GM19025 (cell line): ENCODE measurements around the gene ADARB2.
A peak's percentile ranks its signal among the peaks of the same experiment; 100 is the strongest.
"Not testable (repeated sequence)": the region's sequence is repeated elsewhere in the genome, so short reads cannot be mapped to it uniquely, and the experiment has no call there.

Experiments
- ATAC-seq: cut with Tn5 transposase; IDR thresholded peaks from one replicate; pipeline ENCODE4 v1.9.1; 2021; ENCODE audit warnings: mild to moderate bottlenecking, low read depth, moderate library complexity; ENCODE audit not compliant: unreplicated experiment

ADARB2 gene

DNA sequence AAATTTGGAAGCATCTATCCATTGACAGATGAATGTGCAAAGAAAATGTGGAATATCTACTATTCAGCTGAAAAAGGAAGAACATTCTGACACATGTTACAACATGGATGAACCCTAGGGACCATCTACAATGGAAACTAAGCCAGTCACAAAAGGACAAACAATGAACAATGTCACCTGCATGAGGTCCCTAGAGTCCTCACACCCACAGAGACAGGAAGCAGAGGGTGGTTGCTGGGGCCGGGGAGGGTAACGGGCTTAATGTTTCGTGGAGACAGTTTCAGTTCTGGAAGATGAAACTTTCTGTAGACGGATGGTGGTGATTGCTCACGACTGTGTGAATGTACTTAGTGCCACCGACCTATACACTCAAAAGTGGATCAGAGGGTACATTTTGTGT, 282.9 kb downstream of the ADARB2 start:
- peak; percentile 95 for ATAC-seq

DNA sequence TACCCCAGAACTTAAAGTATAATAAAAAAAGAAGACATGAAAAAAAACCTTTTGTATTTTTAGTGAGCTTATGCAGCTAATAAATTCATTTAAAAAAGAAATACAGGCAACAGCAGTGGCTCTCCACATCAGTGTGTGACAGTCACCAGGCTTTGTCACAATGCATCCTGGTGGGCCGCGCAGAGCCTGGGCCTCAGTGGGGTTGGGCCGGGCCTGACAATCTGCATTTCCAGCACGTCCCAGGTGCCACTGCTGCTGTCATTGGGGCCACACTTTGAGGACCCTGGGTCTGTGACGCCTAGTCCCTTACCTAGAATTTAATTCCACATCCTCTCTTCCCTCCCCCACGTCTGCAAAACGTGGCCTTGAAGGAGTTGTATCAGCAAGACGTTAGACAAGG, 284.5 kb downstream of the ADARB2 start:
- ATAC-seq, result no peak

DNA sequence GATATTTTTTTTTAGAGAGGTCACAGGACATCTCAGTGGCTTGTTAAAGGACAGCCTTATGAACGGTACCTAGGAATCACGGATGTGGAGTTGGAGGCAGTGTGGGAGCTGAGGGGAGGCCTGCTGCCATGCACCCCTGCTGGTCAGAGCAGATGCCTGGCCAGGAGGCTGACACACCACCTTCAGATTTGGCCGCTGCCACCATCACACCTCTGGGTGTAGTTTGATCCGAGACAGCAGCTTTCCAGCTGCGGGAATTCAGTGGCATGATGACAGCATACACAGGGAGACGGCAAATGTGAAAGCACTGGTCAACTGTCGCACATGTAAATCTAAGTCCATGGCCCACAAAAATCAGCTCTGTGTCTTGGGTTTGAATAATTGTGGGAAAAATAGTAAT, 285.4 kb downstream of the ADARB2 start:
- no peak for ATAC-seq

DNA sequence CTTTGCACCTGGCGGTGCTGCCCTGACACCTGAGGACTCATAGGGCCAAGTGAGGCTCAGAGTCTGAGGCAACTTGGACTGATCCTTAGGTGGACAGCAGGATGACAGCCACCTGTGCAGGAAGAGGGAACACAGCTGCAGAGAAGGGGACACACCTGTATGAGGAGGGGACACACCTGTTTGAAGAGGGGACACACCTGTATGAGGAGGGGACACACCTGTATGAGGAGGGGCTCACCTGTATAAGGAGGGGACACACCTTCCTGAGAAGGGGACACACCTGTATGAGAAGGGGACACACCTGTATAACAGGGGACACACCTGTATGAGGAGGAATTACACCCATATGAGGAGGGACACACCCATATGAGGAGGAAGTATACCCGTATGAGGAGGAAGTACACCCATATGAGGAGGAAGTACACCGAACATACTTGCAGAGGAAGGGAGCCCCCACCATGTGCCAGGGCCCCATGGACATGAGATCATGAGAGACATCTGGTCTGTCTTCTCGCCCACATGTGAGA, 285.9 kb downstream of the ADARB2 start:
- no peak for ATAC-seq

DNA sequence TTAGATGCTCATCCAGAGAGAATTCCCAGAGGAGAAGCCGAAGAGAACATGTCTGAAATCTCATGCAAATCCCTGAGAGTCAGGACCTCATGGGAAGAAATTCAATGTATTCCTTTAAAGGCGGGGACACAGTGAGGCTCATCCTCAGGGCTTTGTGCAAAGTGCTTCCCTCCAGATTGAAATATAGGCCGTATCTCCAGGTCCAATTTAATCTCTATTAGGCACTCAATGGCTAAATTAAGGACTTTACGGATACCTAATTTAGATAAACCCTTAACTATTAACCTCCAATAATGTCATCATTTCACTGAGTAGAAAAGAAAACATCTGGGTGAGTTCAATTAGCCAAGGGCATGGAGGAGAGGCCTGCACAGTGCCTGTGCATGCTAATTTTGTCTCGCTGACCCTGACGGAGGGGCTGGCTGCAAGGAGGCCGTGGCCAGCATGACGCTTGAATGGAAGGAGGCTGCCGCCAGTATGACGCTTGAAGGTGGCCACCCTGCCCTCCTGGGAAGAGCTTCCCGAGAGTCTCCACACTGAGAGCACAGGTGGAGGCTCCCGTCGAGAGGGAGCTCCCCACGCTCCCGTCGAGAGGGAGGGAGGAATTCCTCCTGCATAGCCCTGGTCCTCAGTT, 287.6 kb downstream of the ADARB2 start:
- no peak for ATAC-seq

DNA sequence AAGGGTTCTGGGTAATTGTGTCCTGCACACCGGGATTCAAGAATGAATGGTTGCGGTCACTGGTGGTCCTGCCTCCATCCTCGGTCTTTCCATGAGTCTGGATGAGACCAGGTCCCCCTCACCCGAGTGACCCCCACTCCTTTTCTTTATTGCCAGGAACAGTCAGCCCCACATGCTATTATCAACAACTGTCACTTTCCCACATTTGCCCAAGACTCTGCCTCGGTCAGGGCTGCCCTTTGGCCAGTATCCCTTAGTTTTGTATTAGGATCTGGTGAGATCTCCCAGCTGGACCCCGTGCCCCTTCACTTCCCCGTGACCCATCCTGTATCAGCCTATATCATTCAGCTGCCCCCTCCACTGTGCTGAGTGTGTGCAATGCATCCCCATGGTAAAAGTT, 288.3 kb downstream of the ADARB2 start:
- no peak for ATAC-seq

DNA sequence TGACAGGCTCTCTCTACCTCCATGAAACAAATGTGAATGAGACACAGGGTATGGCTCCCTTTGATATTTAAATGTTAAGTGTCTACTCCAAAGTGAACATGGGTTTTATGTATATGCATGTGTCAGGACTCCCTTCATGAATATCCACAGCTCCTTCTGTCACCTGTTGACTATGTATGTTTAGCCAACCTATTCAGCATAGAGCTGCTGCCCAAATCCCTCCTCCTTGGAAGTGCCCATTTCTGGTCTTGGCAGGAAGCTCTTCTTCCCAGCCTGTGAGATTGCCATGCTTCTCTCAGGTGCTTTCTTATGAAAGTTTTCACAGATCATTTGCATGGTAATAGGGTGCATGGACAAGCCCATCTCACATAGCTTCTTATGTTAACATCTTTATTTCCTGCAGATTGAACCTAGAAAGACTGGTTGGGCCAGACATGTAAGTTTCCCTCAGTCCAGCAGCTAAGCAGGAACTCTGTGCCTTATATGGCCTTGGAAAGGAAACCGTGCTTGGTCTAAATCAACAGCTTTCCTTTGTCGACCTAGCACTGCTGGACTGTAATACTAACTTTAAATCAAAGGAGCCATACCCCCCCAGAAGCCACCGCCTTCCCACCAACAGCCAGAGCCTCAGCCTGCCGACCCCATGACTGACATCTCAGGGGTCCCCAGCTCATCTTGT, 288.9 kb downstream of the ADARB2 start:
- no peak for ATAC-seq

DNA sequence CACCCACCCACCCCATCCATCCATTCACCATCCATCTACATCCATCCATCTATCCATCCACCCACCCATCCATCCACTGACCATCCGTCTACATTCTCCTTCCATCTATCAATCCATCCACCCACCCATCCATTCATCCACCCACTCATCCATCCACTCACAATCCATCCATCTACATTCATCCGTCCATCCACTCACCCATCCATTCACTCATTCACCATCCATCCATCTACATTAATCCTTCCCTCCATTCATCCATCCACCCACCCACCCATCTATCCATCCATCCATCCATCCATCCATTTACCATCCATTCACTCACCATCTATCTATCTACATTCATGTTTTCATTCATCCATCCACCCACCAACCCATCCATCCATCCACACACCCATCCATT, 292.5 kb downstream of the ADARB2 start:
- ATAC-seq, result no peak

DNA sequence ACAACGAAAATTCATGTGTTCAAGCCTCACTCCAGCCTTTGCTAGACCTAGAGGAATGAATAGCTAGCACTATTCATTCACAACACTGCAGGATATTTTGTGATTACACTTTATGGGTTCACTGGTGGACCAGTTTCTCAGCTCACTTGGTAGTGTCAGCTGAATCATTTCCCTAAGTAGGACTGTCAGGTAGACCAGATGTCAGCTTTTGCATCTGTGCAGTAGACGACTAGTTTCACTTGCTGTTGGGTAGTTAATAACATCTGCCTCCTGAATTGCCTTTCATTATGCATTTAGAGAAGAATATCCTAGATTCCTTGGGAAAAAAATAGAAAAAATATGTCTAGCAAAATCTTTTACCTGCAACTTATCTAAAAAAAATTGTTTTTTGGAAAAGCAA, 296.4 kb downstream of the ADARB2 start:
- no peak for ATAC-seq

DNA sequence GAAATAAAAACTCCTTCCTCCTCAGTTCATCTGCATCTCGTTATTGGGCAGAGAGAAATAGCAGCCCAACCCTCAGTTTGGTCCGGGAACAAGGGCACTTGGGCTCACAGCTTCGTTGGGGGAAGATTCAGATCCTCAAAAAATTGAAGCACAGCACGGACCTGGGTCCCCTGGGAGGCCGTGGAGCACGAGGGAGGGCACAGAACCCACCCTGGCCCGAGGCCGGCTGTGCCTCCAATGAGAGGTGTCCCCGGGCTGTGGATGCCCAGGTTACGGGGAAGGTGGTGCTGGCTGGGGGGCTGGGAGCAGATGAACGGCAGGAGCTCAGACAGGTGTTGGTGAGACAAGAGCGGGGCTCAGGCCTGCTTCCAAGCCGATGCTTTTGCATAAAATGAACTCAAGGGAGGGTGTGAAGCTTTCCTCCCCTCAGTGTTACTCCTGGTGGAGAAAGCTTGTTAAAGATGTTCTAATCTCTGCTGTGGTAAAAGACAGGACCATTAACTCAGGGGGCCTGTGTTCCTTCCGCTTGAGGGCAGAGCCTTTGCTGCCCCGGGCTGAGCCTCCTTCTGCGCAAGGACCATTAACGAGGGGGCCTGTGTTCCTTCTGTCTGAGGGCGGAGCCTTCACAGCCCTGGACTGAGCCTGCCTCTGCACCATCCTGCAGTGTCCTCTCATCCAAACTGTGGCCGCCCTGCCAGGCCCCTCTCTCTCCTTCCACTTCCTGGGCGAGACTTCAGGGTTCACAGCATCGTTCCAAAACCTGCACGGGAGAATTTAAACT, 302.2 kb downstream of the ADARB2 start:
- no peak for ATAC-seq

DNA sequence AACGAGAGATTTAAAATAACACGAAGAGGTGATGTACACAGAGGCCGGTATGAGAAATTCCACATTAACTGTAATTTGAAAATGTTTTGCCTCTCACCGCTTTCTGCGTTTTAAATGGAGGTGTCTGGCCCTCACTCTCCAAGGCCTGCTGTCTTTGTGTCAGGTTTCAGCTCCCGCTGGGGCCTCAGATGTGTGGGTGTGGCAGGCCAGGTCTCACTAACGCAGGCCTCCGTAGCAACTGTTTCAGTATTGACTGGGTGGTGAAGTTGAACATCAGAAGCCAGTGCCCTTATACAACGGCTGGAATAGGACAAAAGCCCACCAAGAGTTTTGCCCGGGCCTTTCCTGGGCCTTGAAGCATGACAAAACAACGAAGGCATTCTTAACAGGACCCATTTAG, 303.1 kb downstream of the ADARB2 start:
- ATAC-seq, result no peak

DNA sequence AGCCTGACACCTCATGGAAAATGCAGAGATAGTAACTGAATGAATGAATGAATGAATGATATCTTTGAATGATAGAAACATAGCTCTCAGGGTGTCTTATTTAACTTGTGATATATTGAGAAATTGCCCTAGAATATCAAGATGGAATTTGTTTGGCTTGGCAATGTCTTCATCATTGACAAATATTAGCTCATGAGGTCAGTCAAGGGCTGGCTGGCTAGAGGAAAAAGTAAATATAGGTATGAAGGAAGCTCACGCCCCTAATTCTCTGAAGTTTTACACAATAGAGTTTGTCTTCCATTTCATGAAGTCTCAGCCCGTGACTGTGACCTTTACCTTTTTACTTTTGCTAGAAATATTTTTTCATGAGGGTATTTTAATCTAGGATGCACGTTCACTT, 305.2 kb downstream of the ADARB2 start:
- no peak for ATAC-seq

DNA sequence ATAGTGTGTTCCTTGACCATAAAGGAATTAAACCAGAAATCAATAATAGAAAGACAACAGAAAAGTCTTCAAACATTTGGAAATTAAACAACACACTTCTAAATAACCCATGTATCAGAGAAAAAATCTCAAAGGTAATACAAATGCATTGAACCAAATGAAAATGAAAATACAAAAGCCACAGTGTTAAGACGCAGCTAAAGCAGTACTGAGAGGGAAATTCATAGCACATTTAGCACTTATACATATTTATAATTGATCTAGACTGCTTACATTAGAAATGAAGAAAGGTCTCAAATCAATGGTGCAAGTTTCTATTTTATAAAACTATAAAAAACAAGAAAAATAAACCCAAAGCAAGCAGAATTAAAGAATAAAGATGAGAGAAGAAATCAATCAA, 306.1 kb downstream of the ADARB2 start:
- ATAC-seq, result no peak

DNA sequence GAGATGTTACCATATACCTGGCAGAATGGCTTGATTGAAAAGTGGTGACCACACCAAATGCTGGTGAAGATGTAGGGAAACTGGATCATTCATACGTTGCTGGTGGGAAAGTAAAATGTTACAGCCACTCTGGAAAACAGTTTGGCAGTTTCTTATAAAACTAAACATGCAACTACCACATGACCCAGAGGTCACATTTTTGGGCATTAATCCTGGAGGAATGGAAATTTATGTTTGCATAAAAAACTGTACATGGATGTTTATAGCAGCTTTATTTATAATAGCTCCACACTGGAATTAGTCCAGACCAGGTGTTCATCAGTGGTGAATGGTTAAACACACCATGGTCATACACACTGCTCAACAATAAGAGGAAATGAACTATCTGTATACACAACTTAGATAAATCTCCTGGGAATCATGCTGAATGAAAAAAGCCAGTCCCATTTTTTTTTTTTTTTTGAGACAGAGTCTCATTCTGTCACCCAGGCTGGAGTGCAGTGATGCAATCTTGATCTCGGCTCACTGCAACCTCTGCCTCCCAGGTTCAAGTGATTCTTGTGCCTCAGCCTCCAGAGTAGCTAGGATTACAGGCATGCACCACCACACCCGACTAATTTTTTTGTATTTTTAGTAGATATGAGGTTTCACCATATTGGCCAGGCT, 309.7 kb downstream of the ADARB2 start:
- not testable (repeated sequence) for ATAC-seq

DNA sequence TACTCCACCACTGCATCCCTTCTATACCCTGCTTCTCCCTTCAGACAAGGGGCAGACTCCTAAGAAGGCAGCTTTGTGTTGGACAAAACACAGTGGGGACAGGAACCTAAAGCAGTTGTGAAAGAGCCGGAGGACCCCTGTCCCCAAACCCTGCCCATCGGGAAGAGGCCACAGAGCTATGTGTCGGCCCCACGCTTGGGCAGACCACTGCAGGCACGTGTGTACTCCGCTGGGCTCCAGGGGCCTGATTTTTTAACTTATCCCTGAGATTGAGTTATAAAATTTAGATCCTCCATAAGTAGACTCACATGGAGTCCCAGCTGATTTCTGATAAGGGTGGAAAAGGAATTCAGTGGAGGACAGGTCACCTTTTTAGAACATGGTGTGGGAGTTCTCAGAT, 310.5 kb downstream of the ADARB2 start:
- ATAC-seq, result no peak

DNA sequence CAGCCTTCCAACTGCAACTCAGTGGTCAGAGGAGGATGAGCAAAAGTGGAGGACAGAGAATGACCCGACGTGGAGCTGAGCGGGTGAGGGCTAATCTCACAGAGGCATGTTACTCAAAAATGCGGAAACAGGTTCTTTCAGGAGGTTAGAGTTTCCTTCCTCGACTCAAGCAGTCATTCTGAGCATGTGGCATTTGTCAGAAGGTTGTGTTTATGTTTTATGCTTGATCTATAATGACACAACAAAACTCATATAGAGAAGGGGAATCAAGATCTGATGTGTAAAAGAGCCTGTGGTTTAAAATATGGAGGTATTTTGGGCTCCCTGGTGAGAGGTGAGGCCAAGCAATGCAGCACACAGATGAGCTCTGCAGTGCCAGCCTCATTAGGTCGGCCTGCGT, 311.4 kb downstream of the ADARB2 start:
- peak; percentile 60 for ATAC-seq

DNA sequence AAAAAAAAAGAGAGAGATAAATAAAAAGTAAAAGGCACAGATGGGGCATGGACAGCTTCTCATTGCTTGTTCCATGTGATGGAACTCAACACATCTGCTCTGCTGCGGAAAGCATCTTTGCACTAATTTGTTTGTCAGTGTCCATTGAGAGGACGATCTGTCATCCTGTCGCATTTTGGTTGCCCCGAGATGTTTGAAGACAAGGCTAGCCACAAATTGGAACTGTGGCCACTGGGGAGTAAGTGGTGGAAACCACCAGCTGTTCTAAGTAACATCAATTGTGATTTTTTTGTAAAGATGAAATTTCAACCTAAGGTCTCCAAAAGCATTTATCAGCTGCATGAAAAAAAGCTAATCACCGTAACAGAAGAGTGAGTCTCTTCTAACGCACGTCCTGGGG, 312.7 kb downstream of the ADARB2 start:
- no peak for ATAC-seq

DNA sequence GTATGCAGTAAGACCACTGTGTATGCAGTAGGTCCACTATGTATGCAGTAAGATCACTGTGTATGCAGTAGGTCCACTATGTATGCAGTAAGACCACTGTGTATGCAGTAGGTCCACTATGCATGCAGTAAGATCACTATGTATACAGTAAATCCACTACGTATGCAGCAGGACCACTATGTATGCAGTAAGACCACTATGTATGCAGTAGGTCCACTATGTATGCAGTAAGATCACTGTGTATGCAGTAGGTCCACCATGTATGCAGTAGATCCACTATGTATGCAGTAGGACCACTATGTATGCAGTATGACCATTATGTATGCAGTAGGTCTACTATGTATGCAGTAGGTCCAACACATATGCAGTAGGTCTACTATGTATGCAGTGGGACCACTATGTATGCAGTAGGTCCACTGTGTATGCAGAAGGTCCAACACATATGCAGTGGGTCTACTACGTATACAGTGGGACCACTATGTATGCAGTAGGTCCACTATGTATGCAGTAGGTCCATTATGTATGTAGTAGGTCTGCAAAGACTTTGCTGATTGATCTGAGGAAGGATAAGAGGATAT, 313.6 kb downstream of the ADARB2 start:
- no peak for ATAC-seq

DNA sequence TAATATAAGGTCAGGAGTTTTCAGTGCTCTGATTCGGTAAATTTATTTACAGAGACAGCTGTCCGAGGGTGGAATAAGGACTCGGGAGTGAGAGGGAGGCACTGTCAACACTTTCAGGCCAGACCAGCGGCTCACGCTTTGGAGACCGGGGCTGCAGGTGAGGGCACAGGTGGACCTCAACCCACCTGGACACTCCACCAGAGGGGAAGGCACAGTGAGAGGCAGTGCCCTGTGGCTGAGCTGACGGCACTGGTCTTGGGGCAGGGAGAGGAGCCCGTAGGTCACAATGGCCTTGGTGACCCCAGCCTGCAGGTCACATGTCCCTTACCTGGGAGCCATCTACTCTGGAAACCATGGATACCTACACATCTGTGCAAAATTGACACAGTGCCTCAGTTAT, 315.1 kb downstream of the ADARB2 start:
- ATAC-seq, result no peak

DNA sequence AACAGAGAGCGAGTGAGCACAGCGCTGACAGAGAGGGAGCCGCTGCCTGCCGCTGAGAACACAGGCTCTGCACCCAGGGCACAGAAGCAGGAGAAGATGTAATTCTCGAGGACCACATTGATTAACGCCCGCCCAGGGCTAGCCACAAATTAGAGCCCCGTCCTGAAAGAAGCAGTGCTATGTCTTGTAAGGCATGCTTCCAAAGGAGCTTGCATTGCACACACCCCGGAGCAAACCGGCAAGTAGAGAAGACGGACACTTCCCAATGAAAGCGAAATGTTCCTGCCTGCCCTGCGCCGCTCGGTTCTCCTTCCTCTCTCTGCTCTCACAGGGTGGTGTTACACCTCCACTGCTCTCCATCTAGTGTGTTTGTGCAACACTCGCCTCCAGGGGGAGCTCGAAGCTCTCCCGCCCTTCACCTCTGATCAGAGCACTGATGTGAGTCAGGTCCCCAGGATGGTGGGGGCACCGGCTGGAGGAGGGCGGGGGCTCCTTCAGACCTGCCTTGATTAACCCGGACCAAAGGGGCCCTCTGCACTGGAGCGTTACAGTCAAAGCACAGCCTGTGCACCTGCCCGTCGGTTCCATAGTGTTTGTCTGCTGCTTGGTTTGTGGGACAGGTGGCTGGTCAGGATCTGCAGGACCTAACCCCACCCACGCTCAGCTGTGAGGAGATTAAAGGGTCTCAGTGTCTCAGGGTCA, 316.5 kb downstream of the ADARB2 start:
- ATAC-seq, result peak; percentile 81
